NCI-H1417 (cell line): ENCODE results near the gene LRRK1.
A peak's percentile ranks its signal among the peaks of the same experiment; 100 is the strongest.
"Not testable (repeated sequence)": the region's sequence is repeated elsewhere in the genome, so short reads cannot be mapped to it uniquely, and the experiment has no call there.

Experiments used
- DNase-seq, 3 experiments: peaks; one replicate each; lab custom pipeline; 2025; lab: John Stamatoyannopoulos, UW

Gene LRRK1

GRCh38 chr15:101092156-101092866, 173.2 kb downstream of the LRRK1 start:
- DNase-seq = no peak

GRCh38 chr15:101092867-101093202, 173.7 kb downstream of the LRRK1 start:
- no peak for DNase-seq

- DNase-seq = no peak
Observed at GRCh38 chr15:101093958-101094357, 174.8 kb downstream of the LRRK1 start.

- not testable (repeated sequence) for DNase-seq
Observed at GRCh38 chr15:101095796-101096406, 176.7 kb downstream of the LRRK1 start.

- DNase-seq = no peak
Observed at GRCh38 chr15:101097111-101097510, 178.0 kb downstream of the LRRK1 start.

GRCh38 chr15:101099183-101099582, 180.0 kb downstream of the LRRK1 start:
- no peak for DNase-seq

- DNase-seq = no peak
Observed at GRCh38 chr15:101100118-101100517, 181.0 kb downstream of the LRRK1 start.

- no peak for DNase-seq
Observed at GRCh38 chr15:101100593-101101442, 181.7 kb downstream of the LRRK1 start.

- no peak for DNase-seq
Observed at GRCh38 chr15:101101676-101102075, 182.5 kb downstream of the LRRK1 start.

GRCh38 chr15:101102746-101103145, 183.6 kb downstream of the LRRK1 start:
- no peak for DNase-seq

- no peak for DNase-seq
Observed at GRCh38 chr15:101103598-101103997, 184.4 kb downstream of the LRRK1 start.

GRCh38 chr15:101104141-101104540, 185.0 kb downstream of the LRRK1 start:
- no peak for DNase-seq

GRCh38 chr15:101105059-101105891, 186.1 kb downstream of the LRRK1 start:
- peak in 1 of 3 experiments; percentile 26 for DNase-seq

GRCh38 chr15:101107101-101107500, 187.9 kb downstream of the LRRK1 start:
- DNase-seq = no peak

GRCh38 chr15:101107625-101108460, 188.7 kb downstream of the LRRK1 start:
- no peak for DNase-seq

GRCh38 chr15:101108461-101108775, 189.3 kb downstream of the LRRK1 start:
- DNase-seq = no peak

- DNase-seq = no peak
Observed at GRCh38 chr15:101108791-101109190, 189.6 kb downstream of the LRRK1 start.

- DNase-seq = no peak
Observed at GRCh38 chr15:101110681-101111569, 191.8 kb downstream of the LRRK1 start.

- no peak for DNase-seq
Observed at GRCh38 chr15:101111570-101112262, 192.6 kb downstream of the LRRK1 start.
